Measurements from ENCODE around the gene RFNG. TPM values are rescaled to one million over a fixed set of nuclear protein-coding genes. Genes with fewer than 3 reads are reported as not detected.

The RFNG gene
- total and polyA plus RNA-seq, 2 donors (not counting 1 experiment from before 2014, with no cell fraction given) = 30.1 to 44.5 TPM

GRCh38 chr17:82082456-82082855 lies 30.8 kb upstream of the RFNG start:
- H4K20me1 ChIP-seq (ENCODE audit: control insufficient read depth, insufficient read depth, low read length, poor library complexity, severe bottlenecking) = no peaks in the 10 kb centered on the region
- no peak overlapping the region for H3K4me2 ChIP-seq (replicated peaks; ENCODE audit: low read depth, low read length, poor library complexity, severe bottlenecking)
- Mint-ChIP-seq H3K27ac (no peak overlapping the region), H3K9me3 (ENCODE audit: insufficient read depth) (no peaks in the 10 kb centered on the region), H3K27me3 (no peaks in the 10 kb centered on the region), H3K4me3 (no peak overlapping the region), H3K4me1 (no peaks in the 10 kb centered on the region)
- ATAC-seq (ENCODE audit: low read depth) (no peak), DNase-seq (no peak)
- H3K4me1 ChIP-seq (ENCODE audit: control insufficient read depth in 2 of 2, insufficient read depth in 2 of 2, low read length in 2 of 2) = no peaks in the 10 kb centered on the region
- H3K4me3 ChIP-seq (ENCODE audit: control extremely low read depth in 1 of 5, extremely low read depth in 1 of 5, insufficient read depth in 1 of 5, low read depth in 2 of 5, low read length in 4 of 5) = no peak overlapping the region
- no peaks in the 10 kb centered on the region for H3K9me3 ChIP-seq (ENCODE audit: control extremely low read depth in 1 of 3, control insufficient read depth in 2 of 3, insufficient read depth in 1 of 3, low read length in 2 of 3)
- H3K27ac ChIP-seq (ENCODE audit: low read length in 2 of 2) = no peak overlapping the region
- H2AFZ ChIP-seq (ENCODE audit: insufficient read depth, low read depth, low read length, poor library complexity, severe bottlenecking) = no peak overlapping the region
- POLR2A ChIA-PET = no interaction called here
- CTCF ChIA-PET = no interaction called here
- intact Hi-C loops (cut with micrococcal nuclease) = no loop called here
- no peaks in the 10 kb centered on the region for H3K27me3 ChIP-seq (replicated peaks in 1 of 4; ENCODE audit: control extremely low read depth in 1 of 4, control insufficient read depth in 3 of 4, insufficient read depth in 4 of 4, low read length in 3 of 4)
- WGBS (ENCODE audit: insufficient coverage) = 93% methylated on average over 19 of the region's 19 CpGs
- H3K79me2 ChIP-seq (ENCODE audit: control insufficient read depth, insufficient read depth, low read length) = no peaks in the 10 kb centered on the region
- H3K36me3 ChIP-seq (replicated peaks in 1 of 2; ENCODE audit: control extremely low read depth in 1 of 2, control insufficient read depth in 1 of 2, extremely low read depth in 1 of 2, insufficient read depth in 2 of 2, low read length in 1 of 2) = peaks cover 0 to 53% of the 10 kb centered on the region in 2 experiments
- H3K9ac ChIP-seq (ENCODE audit: low read length) = no peak overlapping the region
- TF ChIP-seq EZH2 (IDR thresholded peaks at IDR 0.05; ENCODE audit: borderline replicate concordance, insufficient read depth, low read depth, low read length, poor library complexity, severe bottlenecking) = no peak
- TF ChIP-seq, protein P1, sequence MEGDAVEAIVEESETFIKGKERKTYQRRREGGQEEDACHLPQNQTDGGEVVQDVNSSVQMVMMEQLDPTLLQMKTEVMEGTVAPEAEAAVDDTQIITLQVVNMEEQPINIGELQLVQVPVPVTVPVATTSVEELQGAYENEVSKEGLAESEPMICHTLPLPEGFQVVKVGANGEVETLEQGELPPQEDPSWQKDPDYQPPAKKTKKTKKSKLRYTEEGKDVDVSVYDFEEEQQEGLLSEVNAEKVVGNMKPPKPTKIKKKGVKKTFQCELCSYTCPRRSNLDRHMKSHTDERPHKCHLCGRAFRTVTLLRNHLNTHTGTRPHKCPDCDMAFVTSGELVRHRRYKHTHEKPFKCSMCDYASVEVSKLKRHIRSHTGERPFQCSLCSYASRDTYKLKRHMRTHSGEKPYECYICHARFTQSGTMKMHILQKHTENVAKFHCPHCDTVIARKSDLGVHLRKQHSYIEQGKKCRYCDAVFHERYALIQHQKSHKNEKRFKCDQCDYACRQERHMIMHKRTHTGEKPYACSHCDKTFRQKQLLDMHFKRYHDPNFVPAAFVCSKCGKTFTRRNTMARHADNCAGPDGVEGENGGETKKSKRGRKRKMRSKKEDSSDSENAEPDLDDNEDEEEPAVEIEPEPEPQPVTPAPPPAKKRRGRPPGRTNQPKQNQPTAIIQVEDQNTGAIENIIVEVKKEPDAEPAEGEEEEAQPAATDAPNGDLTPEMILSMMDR (IDR thresholded peaks at IDR 0.05) = no peak

DNA sequence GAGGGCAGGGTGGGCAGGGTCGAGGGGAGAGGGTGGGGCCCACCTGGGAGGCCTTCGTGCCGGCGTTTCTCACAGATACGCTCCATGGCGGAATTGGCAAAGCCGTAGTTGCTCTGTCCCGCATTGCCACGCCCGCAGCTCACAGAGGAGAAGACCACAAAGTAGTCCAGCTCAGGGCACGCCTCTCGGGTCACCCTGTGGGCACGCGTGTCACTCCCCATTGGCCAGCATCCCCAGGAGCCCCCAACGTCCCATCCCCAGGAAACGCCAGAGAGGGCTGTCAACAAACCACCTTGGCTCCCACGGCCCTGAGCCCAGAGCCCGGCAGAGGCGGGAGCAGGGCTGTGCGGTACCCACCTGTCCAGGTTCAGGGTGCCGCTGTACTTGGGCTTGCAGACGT lies 30.4 kb upstream of the RFNG start:
- no peak for DNase-seq

More for the DNA sequence above, 30.4 kb upstream of the RFNG start:
- Histone ChIP-seq H3K27me3 (replicated peaks in 1 of 4; ENCODE audit: control extremely low read depth in 1 of 4, control insufficient read depth in 3 of 4, insufficient read depth in 4 of 4, low read length in 3 of 4) (no peaks in the 10 kb centered on the region), H3K79me2 (ENCODE audit: control insufficient read depth, insufficient read depth, low read length) (no peaks in the 10 kb centered on the region), H3K9me3 (ENCODE audit: control extremely low read depth in 1 of 3, control insufficient read depth in 2 of 3, insufficient read depth in 1 of 3, low read length in 2 of 3) (no peaks in the 10 kb centered on the region), H3K4me2 (replicated peaks; ENCODE audit: low read depth, low read length, poor library complexity, severe bottlenecking) (no peak overlapping the region), H3K27ac (ENCODE audit: low read length in 2 of 2) (no peak overlapping the region), H2AFZ (ENCODE audit: insufficient read depth, low read depth, low read length, poor library complexity, severe bottlenecking) (no peak overlapping the region), H3K4me1 (ENCODE audit: control insufficient read depth in 2 of 2, insufficient read depth in 2 of 2, low read length in 2 of 2) (no peaks in the 10 kb centered on the region), H3K9ac (ENCODE audit: low read length) (no peak overlapping the region), H3K36me3 (replicated peaks in 1 of 2; ENCODE audit: control extremely low read depth in 1 of 2, control insufficient read depth in 1 of 2, extremely low read depth in 1 of 2, insufficient read depth in 2 of 2, low read length in 1 of 2) (peaks cover 0 to 48% of the 10 kb centered on the region in 2 experiments), H4K20me1 (ENCODE audit: control insufficient read depth, insufficient read depth, low read length, poor library complexity, severe bottlenecking) (no peaks in the 10 kb centered on the region), H3K4me3 (ENCODE audit: control extremely low read depth in 1 of 5, extremely low read depth in 1 of 5, insufficient read depth in 1 of 5, low read depth in 2 of 5, low read length in 4 of 5) (no peak overlapping the region)
- intact Hi-C loops (cut with micrococcal nuclease) = no loop called here
- no peak for ATAC-seq (ENCODE audit: low read depth)
- Mint-ChIP-seq H3K4me1 (no peaks in the 10 kb centered on the region), H3K27ac (no peak overlapping the region), H3K27me3 (no peaks in the 10 kb centered on the region), H3K4me3 (no peak overlapping the region), H3K9me3 (ENCODE audit: insufficient read depth) (no peaks in the 10 kb centered on the region)
- POLR2A ChIA-PET = no interaction called here
- CTCF ChIA-PET = no interaction called here
- TF ChIP-seq EZH2 (IDR thresholded peaks at IDR 0.05; ENCODE audit: borderline replicate concordance, insufficient read depth, low read depth, low read length, poor library complexity, severe bottlenecking) = no peak
- TF ChIP-seq, protein P1 (IDR thresholded peaks at IDR 0.05) = no peak
- WGBS (ENCODE audit: insufficient coverage) = 98% methylated on average over 21 of the region's 22 CpGs
